A673 (cell line): Measurements from ENCODE around the gene CELSR1.

Experiments
- EZH2 ChIP-seq: fragments of 200-600 bp; sonication (generic); IDR thresholded peaks from 2 replicates; pipeline ENCODE4 v1.6.1; 2017; ENCODE audit warnings: borderline replicate concordance, low read depth, mild to moderate bottlenecking, mixed read lengths, antibody characterized with exemption, low read length; ENCODE audit not compliant: poor library complexity, severe bottlenecking
- TF ChIP-seq, protein P1 (sequence below): fragments of 300-800, 200-600 bp; sonication (generic); conservative IDR thresholded peaks from 2 replicates; pipeline ENCODE4 v1.5.1; 2017; ENCODE audit warnings: low read depth, mild to moderate bottlenecking, antibody characterized with exemption, low read length, moderate library complexity, mixed read lengths

DNA sequence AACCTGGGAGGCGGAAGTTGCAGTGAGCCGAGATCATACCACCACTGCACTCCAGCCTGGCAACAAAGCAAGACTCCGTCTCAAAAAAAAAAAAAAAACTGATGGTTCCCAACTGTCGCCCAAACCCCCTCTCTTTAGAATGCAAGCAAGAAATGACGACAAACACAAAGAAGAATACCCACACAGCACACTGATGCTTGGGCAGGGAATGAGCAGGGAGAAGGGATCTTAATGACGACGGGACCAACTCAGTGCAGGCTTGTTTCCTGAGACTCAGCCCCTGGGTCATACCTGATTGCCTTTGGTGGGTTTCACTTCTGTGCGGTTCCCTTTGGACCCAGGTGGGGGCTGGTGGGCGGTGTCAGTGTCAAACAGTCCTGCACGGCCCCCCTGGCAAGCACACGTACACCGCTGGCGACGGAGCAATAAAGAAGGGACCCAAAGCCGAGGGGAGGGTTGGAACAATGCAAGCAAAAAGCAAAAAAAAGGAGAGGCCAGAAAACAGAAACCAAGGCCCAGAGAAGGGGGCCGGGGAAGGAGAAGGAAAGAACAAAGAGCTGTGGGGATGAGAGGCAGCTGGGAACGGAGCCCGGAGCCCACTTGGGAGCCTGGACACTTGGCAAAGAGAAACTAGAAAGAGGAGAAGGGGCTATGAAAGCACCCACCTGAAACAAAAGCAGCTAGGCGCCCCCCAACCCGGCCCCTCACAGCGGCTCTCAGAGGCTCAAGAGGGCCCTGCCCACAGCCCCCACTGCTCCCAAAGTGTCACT is 99.6 kb downstream of the CELSR1 start:
- TF ChIP-seq, protein P1, sequence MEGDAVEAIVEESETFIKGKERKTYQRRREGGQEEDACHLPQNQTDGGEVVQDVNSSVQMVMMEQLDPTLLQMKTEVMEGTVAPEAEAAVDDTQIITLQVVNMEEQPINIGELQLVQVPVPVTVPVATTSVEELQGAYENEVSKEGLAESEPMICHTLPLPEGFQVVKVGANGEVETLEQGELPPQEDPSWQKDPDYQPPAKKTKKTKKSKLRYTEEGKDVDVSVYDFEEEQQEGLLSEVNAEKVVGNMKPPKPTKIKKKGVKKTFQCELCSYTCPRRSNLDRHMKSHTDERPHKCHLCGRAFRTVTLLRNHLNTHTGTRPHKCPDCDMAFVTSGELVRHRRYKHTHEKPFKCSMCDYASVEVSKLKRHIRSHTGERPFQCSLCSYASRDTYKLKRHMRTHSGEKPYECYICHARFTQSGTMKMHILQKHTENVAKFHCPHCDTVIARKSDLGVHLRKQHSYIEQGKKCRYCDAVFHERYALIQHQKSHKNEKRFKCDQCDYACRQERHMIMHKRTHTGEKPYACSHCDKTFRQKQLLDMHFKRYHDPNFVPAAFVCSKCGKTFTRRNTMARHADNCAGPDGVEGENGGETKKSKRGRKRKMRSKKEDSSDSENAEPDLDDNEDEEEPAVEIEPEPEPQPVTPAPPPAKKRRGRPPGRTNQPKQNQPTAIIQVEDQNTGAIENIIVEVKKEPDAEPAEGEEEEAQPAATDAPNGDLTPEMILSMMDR = no peak
- TF ChIP-seq EZH2 = no peak
